NB4 (cell line): ENCODE measurements around the gene CFP.

Experiments used
- CTCF ChIP-seq: IDR thresholded peaks from one replicate; pipeline ENCODE4 v1.5.1; 2012; ENCODE audit warnings: low read depth, low read length
- MAX ChIP-seq: IDR thresholded peaks from 2 replicates; pipeline ENCODE4 v1.6.1; 2011; ENCODE audit warnings: low read depth, low read length
- MYC ChIP-seq: IDR thresholded peaks from 2 replicates; pipeline ENCODE4 v1.6.1; 2011; ENCODE audit warnings: low read depth, low read length
- POLR2A ChIP-seq: IDR thresholded peaks from 2 replicates; pipeline ENCODE4 v1.6.1; 2011; ENCODE audit warnings: mild to moderate bottlenecking; ENCODE audit not compliant: insufficient read length; ENCODE audit errors: extremely low read depth

DNA sequence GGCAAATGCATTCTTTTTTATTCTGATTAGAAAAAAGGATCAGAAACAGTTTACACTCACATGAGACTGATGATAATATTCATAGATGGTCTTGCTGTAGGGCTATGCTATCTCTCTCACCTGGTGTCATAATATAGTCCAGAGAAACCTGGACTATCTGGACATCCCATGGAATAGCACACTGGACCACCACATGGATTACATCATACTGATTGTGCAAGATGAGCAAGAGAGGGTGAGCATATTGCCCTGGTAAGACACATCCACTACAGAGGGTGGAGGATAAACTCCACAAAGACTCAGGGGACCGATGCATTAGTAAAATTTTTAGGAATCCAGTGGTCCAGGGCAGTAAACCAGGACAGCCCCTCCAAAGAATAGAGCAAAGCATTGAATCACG, 18.2 kb downstream of the CFP start:
- TF ChIP-seq POLR2A (no peak), CTCF (no peak), MYC (no peak), MAX (no peak)
